Daoy (cell line): ENCODE results near the gene ZNF628. TPM values are rescaled to one million over a fixed set of nuclear protein-coding genes. Genes with fewer than 3 reads are reported as not detected.

Source experiments
- DNase-seq: peaks from one replicate; pipeline ENCODE4 v3.0.0-alpha.2; 2015; ENCODE audit warnings: low read depth
- total RNA-seq: library from RNA; depleted of rRNA; stranded (reverse); fragments of >200 nt; shearing (Covaris generic); gene quantifications from 2 replicates; pipeline ENCODE4 v1.2.3, GENCODE V29; 2014

Gene ZNF628
- total RNA-seq, 1 experiment from 2014 or later, result 3.4 TPM

GRCh38 chr19:55484593-55485438 lies 8.4 kb downstream of the ZNF628 start, which contains the start of gene NAT14:
Gene NAT14, plus strand, starts transcription at chr19:55485188. Its CDS starts 521 bp downstream, at chr19:55485709.
- peak; percentile 81 for DNase-seq

- no peak for DNase-seq
Observed at GRCh38 chr19:55485439-55486011, 9.1 kb downstream of the ZNF628 start.

GRCh38 chr19:55486043-55486970 lies 9.9 kb downstream of the ZNF628 start:
- peak; percentile 67 for DNase-seq

- peak; percentile 97 for DNase-seq
Observed at GRCh38 chr19:55486971-55487923, 10.8 kb downstream of the ZNF628 start.

GRCh38 chr19:55487924-55488687 lies 11.7 kb downstream of the ZNF628 start, which contains the start of gene SSC5D:
Gene SSC5D, plus strand, starts transcription at chr19:55488436. Its CDS starts 154 bp downstream, at chr19:55488590.
- DNase-seq, result peak; percentile 61

DNA sequence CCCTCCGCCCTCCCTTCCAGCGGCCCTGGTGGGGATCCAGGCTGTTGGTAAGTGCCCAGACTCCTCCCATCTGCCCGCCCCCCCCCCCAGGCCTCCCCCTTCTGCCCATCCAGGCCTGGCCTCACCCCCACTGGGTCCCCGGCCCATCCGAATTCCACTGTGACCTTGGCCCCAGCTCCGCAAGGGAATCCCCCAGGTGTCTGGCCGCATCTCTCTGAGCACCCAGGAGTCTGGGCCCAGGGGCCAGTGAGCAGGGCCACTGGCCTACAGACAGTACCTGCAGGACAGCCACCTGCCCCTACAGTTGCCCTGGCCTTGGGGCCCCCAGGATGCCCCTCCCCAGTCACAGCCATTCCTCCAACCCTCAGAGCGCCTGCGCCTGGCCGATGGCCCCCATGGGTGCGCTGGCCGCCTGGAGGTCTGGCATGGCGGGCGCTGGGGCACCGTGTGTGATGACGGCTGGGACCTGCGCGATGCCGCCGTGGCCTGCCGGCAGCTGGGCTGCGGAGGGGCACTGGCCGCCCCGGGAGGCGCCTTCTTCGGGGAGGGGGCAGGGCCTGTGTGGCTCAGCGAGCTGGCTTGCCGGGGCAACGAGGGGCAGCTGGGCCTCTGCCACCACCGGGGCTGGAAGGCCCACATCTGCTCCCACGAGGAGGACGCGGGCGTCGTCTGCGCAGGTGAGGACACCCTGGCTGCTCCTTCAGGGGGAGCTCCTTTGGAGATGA lies 12.7 kb downstream of the ZNF628 start:
- DNase-seq, result no peak

GRCh38 chr19:55489711-55490477 lies 13.5 kb downstream of the ZNF628 start:
- no peak for DNase-seq

- no peak for DNase-seq
Observed at GRCh38 chr19:55490478-55491432, 14.3 kb downstream of the ZNF628 start.

DNA sequence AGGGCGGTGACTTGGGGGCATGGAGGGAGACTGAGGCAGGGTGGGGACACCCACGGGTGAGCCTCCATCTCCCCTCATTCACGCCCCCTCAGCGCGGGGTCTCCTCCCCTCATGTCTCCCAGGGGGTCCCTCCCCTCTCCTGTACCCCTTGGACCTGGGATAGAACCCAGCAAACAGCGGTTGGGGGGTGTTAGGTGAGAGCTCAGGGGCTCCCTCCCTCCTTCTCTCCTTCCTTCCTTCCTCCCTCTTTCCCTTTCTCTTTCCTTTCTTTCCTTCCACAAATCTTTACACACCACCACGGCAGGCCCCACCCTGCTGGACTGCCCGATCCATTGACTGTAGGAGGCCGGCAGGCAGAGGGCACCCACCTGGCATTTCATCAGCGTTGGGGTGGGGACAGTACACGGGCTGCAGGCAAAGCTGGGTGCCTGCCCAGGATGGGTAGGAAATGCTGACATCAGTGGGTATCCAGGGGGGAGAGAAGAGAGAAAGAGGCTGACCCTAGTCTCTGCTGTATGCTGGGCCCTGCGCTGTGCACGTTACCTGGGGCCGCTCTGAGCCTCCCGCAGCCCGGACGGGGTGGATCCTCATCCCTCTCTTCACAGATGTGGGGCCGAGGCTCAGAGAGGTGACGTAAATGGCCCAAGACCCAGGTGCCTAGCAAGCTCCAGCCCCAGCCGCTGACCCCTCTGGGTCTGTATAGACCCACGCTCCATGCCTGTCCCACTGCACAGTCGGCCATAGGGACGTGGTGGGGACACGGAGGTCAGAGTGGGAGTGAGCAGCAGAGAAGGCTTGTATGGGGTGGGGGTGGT lies 15.3 kb downstream of the ZNF628 start:
- DNase-seq, result no peak

GRCh38 chr19:55492362-55492944 lies 16.0 kb downstream of the ZNF628 start:
- no peak for DNase-seq

DNA sequence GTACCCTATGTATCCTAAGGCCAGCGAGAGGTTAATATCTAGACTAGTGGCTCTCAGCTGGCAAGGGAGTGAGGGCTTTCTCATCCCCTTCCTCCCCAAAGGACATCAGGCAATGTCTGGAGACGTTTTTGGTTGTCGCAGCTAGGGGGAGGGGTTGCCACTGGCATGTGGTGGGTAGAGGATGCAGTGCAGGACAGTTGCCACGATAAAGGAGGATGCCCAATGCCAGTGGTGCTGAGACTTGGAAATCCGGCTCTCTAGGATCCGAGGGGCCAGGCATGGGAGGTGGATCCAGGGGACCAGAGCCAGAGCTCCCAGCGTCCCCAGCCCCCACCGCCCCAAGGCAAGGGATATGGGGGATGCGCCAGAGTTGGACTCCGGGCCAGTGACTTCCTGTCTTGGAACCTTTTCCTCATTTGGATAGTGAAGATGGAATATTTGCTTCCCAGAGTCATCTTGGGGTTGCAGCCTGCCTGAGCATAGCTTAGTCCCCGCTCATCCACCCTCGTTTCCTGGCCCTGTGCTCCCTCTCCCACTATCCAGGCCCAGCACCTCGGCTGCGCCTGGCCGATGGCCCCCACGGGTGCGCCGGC lies 16.7 kb downstream of the ZNF628 start:
- peak; percentile 59 for DNase-seq

GRCh38 chr19:55493645-55494171 lies 17.3 kb downstream of the ZNF628 start:
- no peak for DNase-seq

DNA sequence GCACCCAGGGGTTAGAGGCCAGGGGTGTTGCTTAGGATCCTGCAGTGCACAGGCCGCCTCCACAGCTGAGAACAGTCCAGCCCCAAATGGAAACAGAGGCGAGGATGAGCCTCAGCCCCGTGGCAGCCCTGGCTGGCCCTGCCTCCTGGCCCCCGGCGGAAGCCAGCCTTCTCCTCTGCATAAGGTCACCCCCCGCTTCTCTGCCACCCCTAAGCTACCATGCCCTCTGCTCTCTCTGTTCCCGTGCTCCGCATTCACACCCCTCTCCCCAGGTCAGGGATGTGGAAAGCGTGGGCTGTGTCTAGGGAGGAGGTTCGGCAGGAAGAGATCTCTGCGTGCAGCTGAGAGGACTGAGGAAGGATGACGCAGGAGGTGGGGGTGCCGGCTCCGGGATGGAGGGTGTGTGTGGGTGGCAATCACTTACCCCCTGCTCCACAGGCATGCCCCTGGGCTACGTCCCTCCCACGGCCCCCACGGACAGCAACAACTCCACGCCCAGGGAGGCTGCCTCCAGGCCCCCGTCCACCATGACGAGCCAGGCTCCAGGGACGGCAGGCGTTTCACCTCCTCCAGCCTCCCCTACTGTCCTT lies 17.9 kb downstream of the ZNF628 start:
- DNase-seq, result peak; percentile 85

GRCh38 chr19:55495646-55496349 lies 19.4 kb downstream of the ZNF628 start:
- no peak for DNase-seq
